Naive thymus-derived CD4-positive, alpha-beta T cell (primary cell): Measurements from ENCODE around the gene UAP1L1. TPM values are rescaled to one million over a fixed set of nuclear protein-coding genes. Genes with fewer than 3 reads are reported as not detected.
A peak's percentile ranks its signal among the peaks of the same experiment; 100 is the strongest.

Experiments
- ATAC-seq: fragments of 150-1000 bp; cut with Tn5 transposase; 2 replicates; pipeline ENCODE4 v1.10.0; 2021; ENCODE audit warnings: mild to moderate bottlenecking, moderate library complexity
- CTCF ChIA-PET: fragments of 350-600 bp; sonication (Branson Sonifier 250); formaldehyde crosslinking; loops from one replicate; lab custom pipeline; 2021; ENCODE audit warnings: antibody characterized with exemption; lab: Charles Lee
- POLR2A ChIA-PET: fragments of 350-600 bp; sonication (Branson Sonifier 250); formaldehyde crosslinking; loops from one replicate; lab custom pipeline; 2021; ENCODE audit warnings: antibody characterized with exemption, inconsistent platforms; lab: Charles Lee
- DNase-seq, 9 donors: peaks; one replicate each; pipeline versions ENCODE4 v3.0.0 to v3.0.0-alpha.2; 2020 to 2022; ENCODE audit warnings: mixed read lengths in 1 of 9
- H3K27ac ChIP-seq: one replicate; pipeline ENCODE4 v1.7.0; 2013; ENCODE audit warnings: mild to moderate bottlenecking, low read depth, low read length, moderate library complexity
- H3K27me3 ChIP-seq, 2 donors: one replicate each; pipeline ENCODE4 v1.7.0; 2013; ENCODE audit warnings: low read length in 2 of 2, mild to moderate bottlenecking in 2 of 2, moderate library complexity in 2 of 2; ENCODE audit not compliant: control insufficient read depth in 2 of 2, insufficient read depth in 2 of 2
- H3K36me3 ChIP-seq, 3 experiments: 1 replicate in 2 of 3; 2 replicates in 1 of 3; pipeline ENCODE4 v1.7.0; 2013; ENCODE audit warnings: low read length in 3 of 3, mild to moderate bottlenecking in 3 of 3, moderate library complexity in 1 of 3; ENCODE audit not compliant: insufficient read depth in 3 of 3, control insufficient read depth in 2 of 3
- H3K4me1 ChIP-seq, 2 donors: one replicate each; pipeline ENCODE4 v1.7.0; 2013; ENCODE audit warnings: low read length in 2 of 2, mild to moderate bottlenecking in 2 of 2, moderate library complexity in 1 of 2; ENCODE audit not compliant: control insufficient read depth in 2 of 2, insufficient read depth in 2 of 2
- H3K4me3 ChIP-seq: 2 replicates; pipeline ENCODE4 v1.7.0; 2013; ENCODE audit warnings: mild to moderate bottlenecking, low read length
- H3K9me3 ChIP-seq, 3 experiments: 1 replicate in 2 of 3; 2 replicates in 1 of 3; pipeline ENCODE4 v1.7.0; 2013; ENCODE audit warnings: low read length in 3 of 3; ENCODE audit not compliant: control insufficient read depth in 2 of 3
- H3K27ac Mint-ChIP-seq, 9 donors: one replicate each; pipeline ENCODE4 v1.8.0; 2020 to 2022; ENCODE audit warnings: mixed read lengths in 9 of 9, mild to moderate bottlenecking in 8 of 9, moderate library complexity in 5 of 9, inconsistent platforms in 2 of 9
- H3K27me3 Mint-ChIP-seq, 5 donors: one replicate each; pipeline ENCODE4 v1.8.0; 2021 to 2022; ENCODE audit warnings: mixed read lengths in 5 of 5, mild to moderate bottlenecking in 1 of 5
- H3K36me3 Mint-ChIP-seq, 5 donors: one replicate each; pipeline ENCODE4 v1.8.0; 2020 to 2022; ENCODE audit warnings: mixed read lengths in 5 of 5, mild to moderate bottlenecking in 3 of 5, inconsistent platforms in 1 of 5
- H3K4me1 Mint-ChIP-seq, 7 donors: one replicate each; pipeline ENCODE4 v1.8.0; 2020 to 2022; ENCODE audit warnings: mixed read lengths in 7 of 7, mild to moderate bottlenecking in 3 of 7, inconsistent platforms in 1 of 7
- H3K4me3 Mint-ChIP-seq, 10 donors: one replicate each; pipeline ENCODE4 v1.8.0; 2020 to 2022; ENCODE audit warnings: mild to moderate bottlenecking in 10 of 10, mixed read lengths in 10 of 10, moderate library complexity in 6 of 10, inconsistent platforms in 2 of 10
- H3K9me3 Mint-ChIP-seq, 11 donors: one replicate each; pipeline ENCODE4 v1.8.0; 2020 to 2022; ENCODE audit warnings: mixed read lengths in 11 of 11, mild to moderate bottlenecking in 4 of 11, inconsistent platforms in 1 of 11, moderate library complexity in 1 of 11
- intact Hi-C, 2 donors: fragments of 100-400 bp; cut with micrococcal nuclease; formaldehyde crosslinking; loops; one replicate each; pipeline ENCODE4 v1.15.1; 2023
- polyA plus RNA-seq, 2 donors: library from polyadenylated mRNA; unstranded; fragments of 300-500 nt; fragmentation: Illumina TruSeq; gene quantifications; one replicate each; pipeline ENCODE4 v1.2.3, GENCODE V29; 2021
- total RNA-seq, 6 experiments: library from RNA in 5 of 6; stranded (reverse) in 5 of 6; gene quantifications; 1 replicate in 5 of 6; 2 replicates in 1 of 6; pipeline ENCODE4 v1.2.3 and lab custom pipeline; 2021 to 2026

UAP1L1 gene
- total and polyA plus RNA-seq, 7 experiments from 2014 or later, result 0.71 to 27.6 (median 14.9) TPM

DNA sequence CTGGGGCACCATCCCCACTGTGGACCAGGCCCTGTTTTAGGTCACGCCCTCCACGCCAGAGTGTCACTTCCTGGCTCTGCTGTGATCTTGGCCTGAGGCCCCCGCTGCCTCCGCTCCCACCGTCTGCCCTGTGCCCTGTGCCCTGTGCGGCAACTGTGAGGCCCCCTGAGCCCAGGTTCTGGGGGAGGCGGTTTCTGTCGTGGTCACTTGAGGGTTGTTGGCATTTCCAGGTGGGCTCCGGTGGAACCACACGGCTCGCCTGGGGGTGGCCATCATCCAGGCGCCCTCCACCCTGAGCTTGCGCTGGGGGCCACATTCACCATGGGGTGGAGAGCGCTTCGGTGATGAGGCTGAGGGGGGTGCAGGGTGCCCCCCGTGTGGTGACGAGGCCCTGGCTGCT lies 30.7 kb downstream of the UAP1L1 start:
- CTCF ChIA-PET, result interaction anchor here (0.7 kb wide), 1 partner anchor 12 kb away, joined by 3 read pairs; no protein-coding TSS in a partner anchor
- POLR2A ChIA-PET, result interaction anchor here (0.6 to 1.5 kb wide), 2 partner anchors 9 to 12 kb away, joined by 3 to 4 read pairs; no protein-coding TSS in a partner anchor

DNA sequence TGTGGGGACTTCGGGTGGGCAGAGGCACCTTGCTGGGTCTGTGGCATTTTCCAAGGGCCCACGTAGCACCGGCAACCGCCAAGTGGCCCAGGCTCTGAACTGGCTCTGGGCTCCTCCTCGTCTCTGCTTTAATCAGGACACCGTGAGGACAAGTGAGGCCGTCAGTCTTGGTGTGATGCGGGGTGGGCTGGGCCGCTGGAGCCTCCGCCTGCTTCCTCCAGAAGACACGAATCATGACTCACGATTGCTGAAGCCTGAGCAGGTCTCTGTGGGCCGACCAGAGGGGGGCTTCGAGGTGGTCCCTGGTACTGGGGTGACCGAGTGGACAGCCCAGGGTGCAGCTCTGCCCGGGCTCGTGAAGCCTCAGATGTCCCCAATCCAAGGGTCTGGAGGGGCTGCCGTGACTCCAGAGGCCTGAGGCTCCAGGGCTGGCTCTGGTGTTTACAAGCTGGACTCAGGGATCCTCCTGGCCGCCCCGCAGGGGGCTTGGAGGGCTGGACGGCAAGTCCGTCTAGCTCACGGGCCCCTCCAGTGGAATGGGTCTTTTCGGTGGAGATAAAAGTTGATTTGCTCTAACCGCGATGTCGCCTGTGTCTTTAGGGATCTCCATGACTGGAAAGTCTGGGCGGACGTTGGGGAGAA lies 31.4 kb downstream of the UAP1L1 start:
- ATAC-seq, result no peak

More for the DNA sequence above, 30.7 kb downstream of the UAP1L1 start:
- Mint-ChIP-seq H3K4me3 (no peak overlapping the region), H3K27me3 (no peaks in the 10 kb centered on the region), H3K9me3 (peaks cover 0 to 2% (median 0%) of the 10 kb centered on the region in 11 donors), H3K27ac (no peak overlapping the region), H3K4me1 (peaks cover 0 to 6% (median 3%) of the 10 kb centered on the region in 7 donors), H3K36me3 (peaks cover 0 to 5% (median 0%) of the 10 kb centered on the region in 5 donors)
- Histone ChIP-seq H3K27me3 (no peaks in the 10 kb centered on the region), H3K27ac (no peak overlapping the region), H3K4me1 (no peaks in the 10 kb centered on the region), H3K9me3 (no peaks in the 10 kb centered on the region), H3K36me3 (peaks cover 14 to 100% (median 19%) of the 10 kb centered on the region in 3 experiments), H3K4me3 (no peak overlapping the region)
- intact Hi-C loops, result no loop called here
- ATAC-seq (no peak), DNase-seq (no peak)

DNA sequence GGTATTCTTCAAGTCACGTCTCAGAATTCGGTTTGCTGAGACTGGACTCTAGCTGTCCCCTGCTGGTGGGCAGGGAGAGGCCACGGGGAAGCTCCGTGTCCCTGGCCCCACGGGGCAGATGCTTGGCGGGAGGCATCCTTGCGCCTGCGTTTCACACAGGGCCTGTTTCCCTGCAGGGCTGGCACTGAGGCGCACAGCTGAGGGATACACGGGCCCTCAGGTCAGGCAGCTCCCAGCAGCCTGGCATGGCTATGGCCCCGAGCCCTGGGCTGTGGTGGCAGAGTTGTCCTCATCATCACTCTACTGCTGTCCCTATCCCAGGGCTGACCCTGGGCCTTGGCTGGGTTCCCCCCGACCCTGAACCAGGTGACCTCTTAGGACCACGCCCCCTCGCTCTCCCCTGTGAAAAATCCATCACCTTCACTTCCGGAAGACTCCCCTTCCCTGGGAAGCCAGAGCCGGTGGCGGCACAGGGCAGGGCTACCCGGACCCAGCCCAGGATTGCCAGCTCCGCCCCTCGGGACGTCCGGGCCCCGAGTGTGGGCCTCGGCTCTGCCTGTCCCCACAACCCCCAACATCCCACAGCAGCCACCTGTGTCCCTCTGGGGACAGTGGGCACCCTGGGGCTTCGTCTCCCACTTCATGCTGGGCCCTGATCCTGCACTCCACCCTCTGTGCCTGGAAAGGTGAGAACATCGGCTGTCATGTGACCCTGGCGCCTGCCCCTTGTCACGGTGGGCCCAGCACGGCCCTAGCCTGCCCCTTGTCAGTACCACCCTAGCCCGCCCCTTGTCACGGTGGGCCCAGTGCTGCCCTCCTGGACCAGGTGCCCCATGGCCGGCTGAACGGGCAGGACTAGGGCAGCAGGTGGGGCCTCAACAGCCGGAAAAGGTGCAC lies 32.2 kb downstream of the UAP1L1 start:
- H3K9me3 ChIP-seq, result no peaks in the 10 kb centered on the region
- Mint-ChIP-seq H3K4me3 (no peak overlapping the region), H3K4me1 (peaks cover 0 to 11% (median 5%) of the 10 kb centered on the region in 7 donors), H3K27ac (no peak overlapping the region), H3K9me3 (no peaks in the 10 kb centered on the region), H3K36me3 (peaks cover 0 to 5% (median 0%) of the 10 kb centered on the region in 5 donors), H3K27me3 (no peaks in the 10 kb centered on the region)
- DNase-seq, result no peak
- H3K36me3 ChIP-seq, result peaks cover 4 to 87% (median 9%) of the 10 kb centered on the region in 3 experiments
- H3K27me3 ChIP-seq, result no peaks in the 10 kb centered on the region
- peaks cover 0 to 4% of the 10 kb centered on the region in 2 donors for H3K4me1 ChIP-seq
- CTCF ChIA-PET, result no interaction called here
- POLR2A ChIA-PET, result interaction anchor here (1.2 kb wide), 1 partner anchor 14 kb away, joined by 7 read pairs; no protein-coding TSS in a partner anchor
- intact Hi-C loops, result no loop called here
- no peak overlapping the region for H3K4me3 ChIP-seq
- ATAC-seq, result no peak
- H3K27ac ChIP-seq, result no peak overlapping the region

More for the DNA sequence above, 31.4 kb downstream of the UAP1L1 start:
- no peaks in the 10 kb centered on the region for H3K27me3 Mint-ChIP-seq
- H3K27ac Mint-ChIP-seq, result no peak overlapping the region
- peaks cover 0 to 2% (median 0%) of the 10 kb centered on the region in 11 donors for H3K9me3 Mint-ChIP-seq
- H3K4me3 ChIP-seq, result no peak overlapping the region
- H3K4me1 Mint-ChIP-seq, result peaks cover 0 to 11% (median 5%) of the 10 kb centered on the region in 7 donors
- H3K36me3 Mint-ChIP-seq, result peaks cover 0 to 5% (median 0%) of the 10 kb centered on the region in 5 donors
- H3K27ac ChIP-seq, result no peak overlapping the region
- peaks cover 0 to 4% of the 10 kb centered on the region in 2 donors for H3K4me1 ChIP-seq
- H3K27me3 ChIP-seq, result no peaks in the 10 kb centered on the region
- H3K36me3 ChIP-seq, result peaks cover 7 to 95% (median 16%) of the 10 kb centered on the region in 3 experiments
- H3K4me3 Mint-ChIP-seq, result no peak overlapping the region
- intact Hi-C loops, result no loop called here
- POLR2A ChIA-PET, result interaction anchor here (0.6 to 1.2 kb wide), 2 partner anchors 10 to 13 kb away, joined by 4 to 7 read pairs; no protein-coding TSS in a partner anchor
- H3K9me3 ChIP-seq, result no peaks in the 10 kb centered on the region
- DNase-seq, result no peak
- CTCF ChIA-PET, result no interaction called here

DNA sequence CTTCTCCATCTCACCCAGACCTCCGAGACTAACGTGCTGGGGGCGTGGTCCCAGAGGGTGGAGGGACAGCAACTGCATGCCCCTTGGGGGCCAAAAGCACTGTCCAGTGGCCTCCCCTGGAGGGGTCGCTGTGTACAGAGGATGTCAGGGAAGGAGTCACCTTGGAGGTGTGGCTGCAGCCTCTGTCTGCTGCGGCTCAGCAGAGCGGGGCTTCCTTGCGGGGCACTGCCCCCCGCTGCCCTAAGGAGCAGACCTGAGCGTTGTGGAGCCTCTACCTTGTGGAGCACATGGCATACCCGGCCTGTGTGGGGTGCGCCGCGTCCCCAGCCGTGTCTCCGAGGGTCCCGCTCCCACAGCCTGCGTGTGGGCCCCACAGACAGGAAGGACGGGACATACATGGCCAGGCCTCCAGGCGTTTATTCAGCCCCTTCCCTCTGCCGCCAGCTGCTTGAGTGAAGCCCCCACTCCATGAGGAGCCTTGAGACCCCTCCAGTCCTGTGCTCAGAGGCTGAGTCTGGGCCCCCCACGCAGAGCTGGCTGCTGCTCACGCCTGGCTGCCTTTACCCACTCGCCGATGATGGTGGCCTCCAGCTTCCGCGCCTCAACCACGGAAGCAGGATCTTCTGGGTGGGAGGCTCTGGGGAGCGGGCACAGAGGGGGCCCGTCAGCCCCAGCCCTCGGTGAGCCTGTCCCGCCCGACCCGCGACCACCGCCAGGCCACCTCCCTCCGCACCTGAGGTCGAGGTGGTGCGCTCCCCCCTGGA lies 33.0 kb downstream of the UAP1L1 start:
- H3K36me3 ChIP-seq, result peaks cover 1 to 79% (median 4%) of the 10 kb centered on the region in 3 experiments
- no peaks in the 10 kb centered on the region for H3K9me3 ChIP-seq
- Mint-ChIP-seq H3K4me1 (peaks cover 0 to 11% (median 5%) of the 10 kb centered on the region in 7 donors), H3K27ac (no peak overlapping the region), H3K36me3 (peaks cover 0 to 3% (median 0%) of the 10 kb centered on the region in 5 donors), H3K27me3 (no peaks in the 10 kb centered on the region), H3K9me3 (no peaks in the 10 kb centered on the region), H3K4me3 (peak overlapping the region in 3 of 10 donors; percentile 16 to 73 (median 68))
- ChIA-PET CTCF (no interaction called here), POLR2A (no interaction called here)
- intact Hi-C loops, result no loop called here
- no peaks in the 10 kb centered on the region for H3K27me3 ChIP-seq
- ATAC-seq, result no peak
- peaks cover 0 to 4% of the 10 kb centered on the region in 2 donors for H3K4me1 ChIP-seq
- H3K4me3 ChIP-seq, result no peak overlapping the region
- no peak for DNase-seq
- H3K27ac ChIP-seq, result no peak overlapping the region

DNA sequence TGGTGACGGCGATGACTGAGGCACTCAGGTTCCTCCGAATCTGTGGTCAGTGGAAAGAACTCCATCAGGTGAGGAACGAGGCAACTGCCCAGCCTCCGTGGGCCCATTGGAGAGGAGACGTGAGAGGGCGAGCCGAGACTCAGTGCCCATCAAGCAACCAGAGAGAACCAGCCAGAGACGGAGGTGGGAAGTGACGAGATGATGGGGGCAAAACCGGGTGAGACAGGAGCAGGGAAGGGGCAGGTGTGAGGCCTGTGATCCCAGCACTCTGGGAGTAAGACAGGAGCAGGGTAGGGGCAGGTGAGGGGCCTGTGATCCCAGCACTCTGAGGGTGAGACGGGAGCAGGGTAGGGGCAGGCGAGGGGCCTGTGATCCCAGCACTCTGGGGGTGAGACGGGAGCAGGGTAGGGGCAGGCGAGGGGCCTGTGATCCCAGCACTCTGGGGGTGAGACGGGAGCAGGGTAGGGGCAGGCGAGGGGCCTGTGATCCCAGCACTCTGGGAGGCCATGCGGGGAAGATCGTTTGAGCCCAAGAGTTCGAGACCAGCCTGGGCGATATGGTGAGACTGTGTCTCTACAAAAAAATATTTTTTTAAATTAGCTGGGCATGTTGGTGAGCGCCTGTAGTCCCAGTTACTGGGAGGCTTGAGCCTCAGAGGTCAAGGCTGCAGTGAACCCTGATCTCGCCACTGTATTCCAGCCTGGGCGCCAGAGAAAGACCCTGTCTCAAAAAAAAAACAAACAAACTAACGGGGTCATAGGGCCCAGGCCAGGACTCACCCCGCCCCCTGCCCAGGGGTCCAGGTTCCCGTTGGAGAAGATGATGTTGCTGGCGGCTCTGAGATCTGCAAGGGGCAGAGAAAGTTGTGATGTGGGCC lies 33.8 kb downstream of the UAP1L1 start:
- no peak for ATAC-seq
- Mint-ChIP-seq H3K36me3 (peaks cover 0 to 3% (median 0%) of the 10 kb centered on the region in 5 donors), H3K9me3 (no peaks in the 10 kb centered on the region), H3K27ac (peak overlapping the region in 2 of 9 donors; percentile 40 to 81), H3K4me1 (peaks cover 0 to 11% (median 5%) of the 10 kb centered on the region in 7 donors), H3K27me3 (no peaks in the 10 kb centered on the region), H3K4me3 (peak overlapping the region in 6 of 10 donors; percentile 16 to 75 (median 30))
- Histone ChIP-seq H3K27me3 (no peaks in the 10 kb centered on the region), H3K27ac (no peak overlapping the region), H3K4me3 (no peak overlapping the region), H3K36me3 (peaks cover 0 to 71% (median 4%) of the 10 kb centered on the region in 3 experiments), H3K4me1 (peaks cover 0 to 4% of the 10 kb centered on the region in 2 donors), H3K9me3 (no peaks in the 10 kb centered on the region)
- no peak for DNase-seq
- POLR2A ChIA-PET, result no interaction called here
- intact Hi-C loops, result no loop called here
- CTCF ChIA-PET, result no interaction called here
